GM21786 (cell line): ENCODE results near the gene SLC41A2.
A peak's percentile ranks its signal among the peaks of the same experiment; 100 is the strongest.
"Not testable (repeated sequence)": the region's sequence is repeated elsewhere in the genome, so short reads cannot be mapped to it uniquely, and the experiment has no call there.

Experiments used
- ATAC-seq: cut with Tn5 transposase; IDR thresholded peaks from one replicate; pipeline ENCODE4 v1.9.1; 2021; ENCODE audit not compliant: unreplicated experiment

The SLC41A2 gene

GRCh38 chr12:104964167-104964855 lies 6.2 kb upstream of the SLC41A2 start:
- no peak for ATAC-seq

DNA sequence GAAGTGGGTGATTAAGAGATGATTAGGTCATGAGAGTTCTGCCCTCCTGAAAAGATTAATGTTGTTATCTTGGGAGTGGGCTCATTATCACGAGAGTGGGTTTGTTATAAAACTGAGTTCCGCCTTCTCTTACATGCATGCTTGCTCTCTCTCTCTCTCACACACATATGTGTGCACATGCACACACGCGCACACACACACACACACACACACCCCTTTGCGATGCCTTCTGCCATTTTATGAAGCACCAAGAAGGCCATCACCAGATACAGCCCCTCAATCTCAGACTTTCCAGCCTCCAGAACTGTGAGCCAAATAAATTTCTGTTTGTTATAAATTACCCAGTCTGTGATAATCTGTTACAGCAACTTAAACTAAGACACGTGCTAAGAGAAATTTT lies 5.7 kb upstream of the SLC41A2 start:
- ATAC-seq, result no peak

DNA sequence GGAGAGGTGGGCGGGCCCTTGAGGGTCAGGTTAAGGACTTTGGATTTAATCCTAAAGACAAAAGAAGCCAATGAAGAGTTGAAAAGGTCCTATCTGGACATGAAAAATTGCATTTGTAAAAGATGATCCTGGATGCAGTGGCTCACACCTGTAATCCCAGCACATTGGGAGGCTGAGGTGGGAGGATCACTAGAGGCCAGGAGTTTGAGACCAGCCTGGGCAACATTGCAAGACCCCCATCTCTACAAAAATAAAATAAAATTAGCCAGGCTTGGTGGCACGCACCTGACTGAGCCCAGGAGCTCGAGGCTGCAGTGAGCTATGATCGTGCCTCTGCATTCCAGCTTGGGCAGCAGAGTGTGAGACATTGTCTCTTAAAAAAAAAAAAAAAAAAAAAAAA lies 2.4 kb upstream of the SLC41A2 start:
- ATAC-seq, result no peak

GRCh38 chr12:104959335-104959841 lies 1.3 kb upstream of the SLC41A2 start:
- ATAC-seq, result no peak

GRCh38 chr12:104958805-104959334 lies 780 bp upstream of the SLC41A2 start:
- no peak for ATAC-seq

GRCh38 chr12:104957719-104958000 lies 430 bp downstream of the SLC41A2 start:
- peak; percentile 20 for ATAC-seq

DNA sequence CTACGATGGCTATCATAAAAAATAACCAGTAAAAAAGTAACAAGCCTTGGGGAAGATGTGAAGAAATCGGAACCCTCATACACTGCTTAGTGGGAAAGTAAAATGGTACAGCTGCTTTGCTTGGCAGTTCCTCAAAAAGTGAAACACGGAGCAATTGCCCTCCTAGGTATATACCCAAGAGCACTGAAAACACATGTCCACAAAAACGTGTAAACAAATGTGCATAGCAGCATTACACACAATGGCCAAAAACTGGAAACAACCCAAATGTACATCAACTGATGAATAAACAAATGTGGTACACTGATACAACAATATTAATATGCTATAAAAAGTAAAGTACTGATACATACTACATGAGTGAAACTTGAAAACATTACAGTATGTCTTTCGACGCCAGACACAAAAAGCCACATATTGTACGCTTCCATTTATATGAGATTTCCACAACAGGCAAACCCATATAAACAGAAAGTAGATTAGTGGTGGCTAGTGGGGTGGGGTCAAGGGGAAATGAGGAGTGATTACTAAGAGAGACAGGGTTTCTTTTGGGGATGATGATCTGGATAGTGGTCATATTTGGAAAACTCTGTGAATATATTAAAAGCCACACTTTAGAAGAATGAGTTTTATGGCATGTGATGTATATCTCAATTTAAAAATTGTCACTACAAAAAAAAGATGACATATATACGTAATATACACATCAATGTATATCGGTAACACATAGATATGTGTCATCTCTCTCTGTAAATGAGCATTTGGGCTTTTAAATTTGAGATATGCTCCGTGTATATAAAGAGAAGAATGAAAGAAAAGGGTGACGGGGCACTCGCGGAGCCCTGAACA lies 996 bp downstream of the SLC41A2 start:
- no peak for ATAC-seq

GRCh38 chr12:104955703-104956102 lies 2.4 kb downstream of the SLC41A2 start:
- ATAC-seq, result no peak

GRCh38 chr12:104953323-104953722 lies 4.8 kb downstream of the SLC41A2 start:
- no peak for ATAC-seq

- ATAC-seq, result no peak
Measured at GRCh38 chr12:104952816-104953215, 5.3 kb downstream of the SLC41A2 start.

DNA sequence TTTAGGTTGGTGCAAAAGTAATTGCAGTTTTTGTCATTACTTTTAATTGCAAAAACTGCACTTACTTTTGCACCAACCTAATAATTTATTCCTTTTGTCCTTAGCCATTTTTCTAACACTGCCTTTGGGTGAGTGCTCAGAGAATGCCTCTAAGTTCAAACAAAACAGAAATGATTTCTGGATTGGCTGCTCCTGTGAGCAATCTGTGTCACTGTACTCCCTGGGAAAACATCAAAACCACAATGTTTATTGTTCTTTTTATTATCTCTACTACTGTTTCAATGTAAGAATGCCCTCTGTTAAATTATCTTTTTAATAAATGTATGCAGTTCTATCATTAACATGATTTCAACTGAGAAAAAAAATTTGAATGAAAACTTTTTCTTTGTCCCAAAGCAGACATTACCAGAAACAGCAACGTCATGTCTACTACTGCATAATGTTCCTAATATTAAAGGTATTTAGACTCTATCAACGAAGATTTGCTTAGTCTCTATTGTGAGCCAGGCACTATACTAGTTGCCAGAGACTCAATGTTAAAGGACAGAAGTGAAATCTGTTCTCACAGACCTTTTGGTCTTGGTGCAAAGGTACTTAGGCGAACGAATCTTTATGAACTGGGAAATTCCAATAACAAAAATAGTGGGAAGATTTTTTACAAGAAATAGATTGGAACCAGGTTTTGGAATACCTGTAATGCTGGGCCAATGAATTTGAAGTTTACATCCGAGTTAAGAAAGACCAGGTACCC lies 6.2 kb downstream of the SLC41A2 start:
- ATAC-seq, result no peak

DNA sequence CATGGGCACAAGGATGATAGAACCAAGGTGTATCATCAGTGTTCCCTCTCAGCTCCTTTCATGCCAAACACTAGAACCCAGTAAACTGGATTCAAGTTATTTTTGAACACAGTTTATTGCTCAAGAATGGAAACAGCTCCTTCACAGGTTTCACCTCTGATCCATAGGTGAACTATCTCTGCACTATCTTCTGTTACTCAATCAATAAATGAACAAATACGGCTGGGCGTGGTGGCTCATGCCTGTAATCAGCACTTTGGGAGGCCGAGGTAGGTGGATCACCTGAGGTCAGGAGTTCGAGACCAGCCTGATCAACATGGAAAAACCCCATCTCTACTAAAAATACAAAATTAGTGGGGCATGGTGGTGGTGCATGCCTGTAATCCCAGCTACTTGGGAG lies 9.4 kb downstream of the SLC41A2 start:
- not testable (repeated sequence) for ATAC-seq

- ATAC-seq, result no peak
Measured at GRCh38 chr12:104944252-104944651, 13.8 kb downstream of the SLC41A2 start.

- ATAC-seq, result not testable (repeated sequence)
Measured at GRCh38 chr12:104943401-104943800, 14.7 kb downstream of the SLC41A2 start.

DNA sequence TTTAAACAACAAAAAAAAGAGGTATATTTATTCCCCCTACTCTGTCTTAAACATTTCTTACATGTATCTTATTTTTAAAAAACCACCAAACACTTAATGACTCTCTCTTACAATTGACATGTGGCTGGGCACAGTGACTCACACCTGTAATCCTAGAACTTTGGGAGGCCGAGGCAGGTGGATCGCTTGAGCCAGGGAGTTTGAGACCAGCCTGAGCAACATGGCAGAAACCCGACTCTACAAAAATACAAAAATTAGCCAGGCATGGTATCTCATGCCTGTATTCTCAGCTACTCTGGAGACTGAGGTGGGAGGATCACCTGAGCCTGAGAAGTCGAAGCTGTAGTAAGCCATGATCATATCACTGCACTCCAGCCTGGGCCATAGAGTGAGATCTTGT lies 16.0 kb downstream of the SLC41A2 start:
- no peak for ATAC-seq

- ATAC-seq, result no peak
Measured at GRCh38 chr12:104941454-104941853, 16.6 kb downstream of the SLC41A2 start.

GRCh38 chr12:104939089-104939488 lies 19.0 kb downstream of the SLC41A2 start:
- ATAC-seq, result no peak

- no peak for ATAC-seq
Measured at GRCh38 chr12:104938371-104938770, 19.7 kb downstream of the SLC41A2 start.

DNA sequence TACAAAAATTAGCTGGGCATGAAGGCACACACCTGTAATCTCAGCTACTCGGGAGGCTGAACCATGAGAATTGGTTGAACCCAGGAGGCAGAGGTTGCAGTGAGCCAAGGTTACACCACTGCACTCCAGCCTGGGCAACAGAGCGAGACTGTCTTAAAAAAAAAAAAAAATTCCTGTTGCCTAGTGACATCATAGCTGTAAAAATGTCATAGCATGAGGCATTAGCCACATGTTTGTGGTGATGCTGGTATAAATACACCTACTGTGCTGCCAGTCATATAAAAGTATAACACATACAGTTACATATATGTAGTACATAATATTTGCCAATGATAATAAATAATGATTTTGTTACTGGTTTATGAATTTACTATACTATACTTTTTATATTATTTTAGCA lies 22.2 kb downstream of the SLC41A2 start:
- no peak for ATAC-seq

GRCh38 chr12:104933778-104934177 lies 24.3 kb downstream of the SLC41A2 start:
- no peak for ATAC-seq

DNA sequence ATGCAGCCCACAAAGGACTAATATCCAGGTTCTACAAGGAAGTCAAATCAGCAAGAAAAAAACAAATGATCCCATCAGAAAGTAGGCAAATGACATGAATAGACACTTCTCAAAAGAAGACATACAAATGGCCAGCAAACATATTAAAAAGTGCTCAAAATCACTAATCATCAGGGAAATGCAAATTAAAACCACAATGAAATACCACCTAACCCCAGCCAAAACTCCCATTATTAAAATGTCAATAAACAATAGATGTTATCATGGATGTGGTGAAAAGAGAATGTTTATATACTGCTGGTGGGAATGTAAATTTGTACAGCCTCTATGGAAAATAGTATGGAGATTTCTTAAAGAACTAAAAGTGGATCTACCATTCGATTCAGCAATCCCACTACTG lies 25.0 kb downstream of the SLC41A2 start:
- no peak for ATAC-seq
